Heart right ventricle (tissue), 16 donors: ENCODE measurements around the gene UBAP2L. TPM values are rescaled to one million over a fixed set of nuclear protein-coding genes. Genes with fewer than 3 reads are reported as not detected.
"Not testable (repeated sequence)": the region's sequence is repeated elsewhere in the genome, so short reads cannot be mapped to it uniquely, and the experiment has no call there.

Experiments used
- ATAC-seq, 8 donors: fragments of 200-7000 bp; cut with Tn5 transposase; one replicate each; pipeline ENCODE4 v1.9.1; 2020; ENCODE audit warnings: mild to moderate bottlenecking in 8 of 8, moderate library complexity in 8 of 8, moderate number of reproducible peaks in 1 of 8
- DNase-seq, 2 donors: peaks; one replicate each; pipeline ENCODE4 v3.0.0-alpha.2; 2020
- H3K27ac ChIP-seq, 10 donors: fragments of 200-600 bp; sonication (generic) in 2 of 10; one replicate each; pipeline versions ENCODE4 v1.5.0 to v1.8.0; 2020 to 2022; ENCODE audit warnings: mild to moderate bottlenecking in 3 of 10
- H3K27me3 ChIP-seq, 7 donors: fragments of 200-600 bp; one replicate each; pipeline ENCODE4 v1.8.0; 2021 to 2022; ENCODE audit warnings: mild to moderate bottlenecking in 2 of 7
- H3K36me3 ChIP-seq, 9 donors: fragments of 200-600 bp; sonication (generic) in 1 of 9; one replicate each; pipeline versions ENCODE4 v1.5.0 to v1.8.0; 2020 to 2022; ENCODE audit warnings: mild to moderate bottlenecking in 2 of 9
- H3K4me1 ChIP-seq, 9 donors: fragments of 200-600 bp; sonication (generic) in 1 of 9; one replicate each; pipeline versions ENCODE4 v1.5.0 to v1.8.0; 2020 to 2022; ENCODE audit warnings: mild to moderate bottlenecking in 4 of 9
- H3K4me3 ChIP-seq, 10 donors: fragments of 200-600 bp; sonication (generic) in 2 of 10; one replicate each; pipeline versions ENCODE4 v1.5.0 to v1.8.0; 2020 to 2022; ENCODE audit warnings: mild to moderate bottlenecking in 7 of 10, moderate library complexity in 2 of 10
- H3K9me3 ChIP-seq, 11 donors: fragments of 200-600 bp in 10 of 11; sonication (generic) in 2 of 11; one replicate each; pipeline versions ENCODE4 v1.5.0 to v1.8.0; 2013 to 2022; ENCODE audit warnings: mild to moderate bottlenecking in 2 of 11, control low read depth in 1 of 11, moderate library complexity in 1 of 11
- CTCF ChIP-seq, 9 donors: fragments of 200-600 bp; sonication (generic) in 2 of 9; IDR thresholded peaks; one replicate each; pipeline versions ENCODE4 v1.5.0 to v1.8.0; 2021 to 2022; ENCODE audit warnings: antibody characterized with exemption in 9 of 9, mild to moderate bottlenecking in 5 of 9, moderate library complexity in 1 of 9
- WGBS, 2 donors: extraction: QIAGEN DNeasy Blood & Tissue Kit; methylation state at CpG; one replicate each; pipeline ENCODE4 v1.1.7; 2013; ENCODE audit warnings: inconsistent platforms in 1 of 2; 5-methylcytosine and 5-hydroxymethylcytosine counted together
- intact Hi-C, 10 donors: fragments of 100-400 bp; cut with DNase I; formaldehyde crosslinking; loops; one replicate each; pipeline versions ENCODE4 v1.11.1 to v1.14.2; 2022
- polyA plus RNA-seq, 2 donors: library from polyadenylated mRNA; stranded (reverse); fragments of 200-250 nt; gene quantifications; one replicate each; pipeline ENCODE4 v1.2.3, GENCODE V29; 2013
- total RNA-seq, 10 donors: library from RNA; stranded (reverse); fragmentation: NEBNext Ultra II Directional in 3 of 10; extraction: Animal tissue kit (Norgen Biotek cat#: 25700) in 3 of 10; gene quantifications; one replicate each; pipeline versions ENCODE4 v1.2.1 to v1.2.4, GENCODE V29; 2021 to 2023
- donor health status: Arrhythmogenic right ventricular cardiomyopathy.
- donor health status: ischemic (EF 13 %, LVEDD 7.1; RV severe dilation, severe dysfunction).
- donor health status: healthy with polysubstance abuse.
- donor health status: DM: no; HTN: yes; CAD: no.
- donor health status: DM: no; HTN: no; CAD: no.
- donor health status: ischemic (EF 25% LVEDD 6.9; RV normal size, moderate dysfunction).
- donor health status: ischemic (EF 25% LVEDD 5.7; RV mildly dilated, moderate dysfunction).
- donor health status: healthy.
- donor health status: DM: yes; HTN: yes; CAD: no.
- donor health status: Ischemic cardiomyopathy.
- donor health status: ischemic (EF 35%, LVEDD 5.7; RV mildly dilated, moderate dysfunction).
- donor health status: nonischemic (EF 11% LVEDD 7.7; RV severe dilation, severe dysfunction).
- donor health status: DM: yes; HTN: yes; CAD: no.
- donor health status: PGD.
- donor health status: ischemic (EF 29% LVEDD 5.4; RV normal size, mild dysfunction).
- donor health status: nonischemic (EF 23%, LVEDD 6.1; RV moderate dilation, normal function).

Gene UBAP2L
- total and polyA plus RNA-seq, 12 donors: 55.2 to 135 (median 107) TPM

- WGBS, 2 donors: 49 to 69% methylated on average over 1 of the region's 1 CpG
- Histone ChIP-seq H3K36me3 (peaks cover 0 to 50% (median 19%) of the 10 kb centered on the region in 9 donors), H3K27me3 (no peaks in the 10 kb centered on the region), H3K27ac (peak overlapping the region in 4 of 10 donors; percentile 99 to 100 (median 100)), H3K9me3 (no peaks in the 10 kb centered on the region), H3K4me3 (peak overlapping the region in 1 of 10 donors; percentile 91), H3K4me1 (peaks cover 14 to 59% (median 53%) of the 10 kb centered on the region in 9 donors)
- ATAC-seq: no peak
- no peak for DNase-seq
- intact Hi-C loops: loop anchor here in 3 of 10 donors (5.0 kb wide), 4 partner anchors 34 to 49 kb away; partner anchors contain the start of gene HAX1 (in 2 of the 3)
- no peak for TF ChIP-seq CTCF (IDR thresholded peaks at IDR 0.05)
Measured at GRCh38 chr1:154222918-154223317, 2.2 kb downstream of the UBAP2L start.

- Histone ChIP-seq H3K4me1 (peaks cover 12 to 52% (median 46%) of the 10 kb centered on the region in 9 donors), H3K36me3 (peaks cover 0 to 50% (median 24%) of the 10 kb centered on the region in 9 donors), H3K27ac (peak overlapping the region in 2 of 10 donors; percentile 7 to 99), H3K9me3 (no peaks in the 10 kb centered on the region), H3K4me3 (no peak overlapping the region), H3K27me3 (no peaks in the 10 kb centered on the region)
- intact Hi-C loops: loop anchor here in 3 of 10 donors (5.0 kb wide), 4 partner anchors 34 to 49 kb away; partner anchors contain the start of gene HAX1 (in 2 of the 3)
- no peak for ATAC-seq
- no peak for DNase-seq
- 51 to 65% methylated on average over 2 of the region's 2 CpGs for WGBS, 2 donors
- no peak for TF ChIP-seq CTCF (IDR thresholded peaks at IDR 0.05)
Measured at GRCh38 chr1:154223621-154224020, 2.9 kb downstream of the UBAP2L start.

DNA sequence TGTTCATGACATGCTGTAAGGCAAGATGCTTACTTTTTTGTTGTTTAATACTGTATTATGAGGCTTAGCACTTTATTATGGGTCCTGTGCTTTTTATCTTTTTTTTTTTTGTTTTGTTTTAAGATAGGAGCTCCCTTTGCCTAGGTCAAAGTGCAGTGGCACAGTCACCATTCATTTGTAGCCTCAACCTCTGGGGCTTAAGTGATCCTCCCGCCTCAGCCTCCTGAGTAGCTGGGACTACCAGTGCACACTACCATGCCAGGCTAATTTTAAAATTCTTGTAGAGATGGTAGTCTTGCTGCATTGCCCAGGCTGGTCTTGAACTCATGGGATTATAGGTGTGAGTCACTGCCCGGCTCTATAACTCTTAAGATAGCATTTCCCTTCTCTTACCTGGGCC is 4.6 kb downstream of the UBAP2L start:
- no peak for TF ChIP-seq CTCF (IDR thresholded peaks at IDR 0.05)
- H3K27ac ChIP-seq: no peak overlapping the region
- H3K36me3 ChIP-seq: peaks cover 0 to 60% (median 34%) of the 10 kb centered on the region in 9 donors
- intact Hi-C loops: no loop called here
- no peaks in the 10 kb centered on the region for H3K27me3 ChIP-seq
- 97 to 98% methylated on average over 2 of the region's 2 CpGs for WGBS, 2 donors
- no peak for DNase-seq
- H3K9me3 ChIP-seq: no peaks in the 10 kb centered on the region
- ATAC-seq: no peak
- no peak overlapping the region for H3K4me3 ChIP-seq
- H3K4me1 ChIP-seq: peaks cover 4 to 40% (median 36%) of the 10 kb centered on the region in 9 donors

DNA sequence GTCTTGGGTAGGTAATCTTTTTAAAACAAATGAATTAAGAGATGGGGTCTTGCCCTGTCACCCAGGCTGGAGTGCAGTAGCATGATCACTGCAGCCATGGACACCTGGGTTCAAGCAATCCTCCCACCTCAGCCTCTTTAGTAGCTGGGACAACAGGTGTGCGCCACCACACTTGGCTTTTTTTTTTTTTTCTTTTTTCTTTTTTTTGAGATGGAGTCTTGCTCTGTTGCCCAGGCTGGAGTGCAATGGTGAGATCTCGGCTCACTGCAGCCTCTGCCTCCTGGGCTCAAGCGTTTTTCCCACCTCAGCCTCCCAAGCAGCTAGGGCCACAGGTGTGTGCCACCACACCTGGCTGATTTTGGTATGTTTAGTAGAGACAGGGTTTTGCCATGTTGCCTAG is 10.4 kb downstream of the UBAP2L start:
- H3K4me1 ChIP-seq, H3K4me3 ChIP-seq, H3K9me3 ChIP-seq, intact Hi-C loops, H3K27ac ChIP-seq, DNase-seq, H3K27me3 ChIP-seq, ATAC-seq: not testable (repeated sequence)
- WGBS, 2 donors: 94 to 100% methylated on average over 3 of the region's 3 CpGs
- peaks cover 0 to 100% (median 75%) of the 10 kb centered on the region in 9 donors for H3K36me3 ChIP-seq

DNA sequence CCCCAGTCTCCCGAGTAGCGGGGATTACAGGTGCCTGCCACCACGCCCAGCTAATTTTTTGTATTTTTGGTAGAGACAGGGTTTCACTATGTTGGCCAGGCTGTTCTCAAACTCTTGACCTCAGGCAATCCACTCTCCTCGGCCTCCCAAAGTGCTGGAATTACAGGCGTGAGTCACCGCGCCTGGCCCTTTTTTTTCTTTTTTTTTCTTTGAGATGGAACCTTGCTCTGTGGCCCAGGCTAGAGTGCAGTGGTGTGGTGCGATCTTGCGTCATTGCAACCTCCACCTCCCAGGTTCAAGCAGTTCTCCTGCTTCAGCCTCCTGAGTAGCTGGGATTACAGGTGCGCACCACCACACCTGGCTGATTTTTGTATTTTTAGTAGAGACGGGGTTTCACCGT is 12.4 kb downstream of the UBAP2L start:
- H3K27me3 ChIP-seq, H3K4me1 ChIP-seq, H3K27ac ChIP-seq, intact Hi-C loops, H3K4me3 ChIP-seq, DNase-seq, H3K9me3 ChIP-seq, ATAC-seq: not testable (repeated sequence)
- peaks cover 0 to 100% (median 79%) of the 10 kb centered on the region in 9 donors for H3K36me3 ChIP-seq
- WGBS, 2 donors: 96% methylated on average over 12 of the region's 12 CpGs
